Mesothelial cell of epicardium (in vitro differentiated cells): ENCODE measurements around the gene RAB8B. TPM values are rescaled to one million over a fixed set of nuclear protein-coding genes. Genes with fewer than 3 reads are reported as not detected.

Experiments used
- DNase-seq, 2 experiments: peaks; one replicate each; pipeline ENCODE4 v3.0.0; 2021; ENCODE audit warnings: low spot score in 2 of 2; ENCODE audit not compliant: unreplicated experiment in 2 of 2
- H3K27ac Mint-ChIP-seq: 2 replicates; pipeline ENCODE4 v1.8.0; 2021; ENCODE audit warnings: mixed read lengths
- H3K27me3 Mint-ChIP-seq: 2 replicates; pipeline ENCODE4 v1.8.0; 2021; ENCODE audit warnings: low read depth, mixed read lengths
- H3K36me3 Mint-ChIP-seq: 2 replicates; pipeline ENCODE4 v1.8.0; 2021; ENCODE audit warnings: mixed read lengths
- H3K4me1 Mint-ChIP-seq: 2 replicates; pipeline ENCODE4 v1.8.0; 2021; ENCODE audit warnings: mixed read lengths
- H3K4me3 Mint-ChIP-seq: 2 replicates; pipeline ENCODE4 v1.8.0; 2021; ENCODE audit warnings: mild to moderate bottlenecking, moderate library complexity, mixed read lengths
- H3K9me3 Mint-ChIP-seq: 2 replicates; pipeline ENCODE4 v1.8.0; 2021; ENCODE audit warnings: mixed read lengths
- CTCF ChIP-seq: fragments of 200-600 bp; sonication (generic); IDR thresholded peaks from one replicate; pipeline ENCODE4 v1.5.0; 2021; ENCODE audit warnings: antibody characterized with exemption; ENCODE audit not compliant: unreplicated experiment
- total RNA-seq: library from RNA; stranded (reverse); gene quantifications from 3 replicates; pipeline ENCODE4 v1.2.1, GENCODE V29; 2021

Gene RAB8B
- total RNA-seq, 1 donor from 2014 or later: 20.2 TPM

- TF ChIP-seq CTCF: no peak
Observed at GRCh38 chr15:63263519-63263918, 74.1 kb downstream of the RAB8B start.

GRCh38 chr15:63264688-63265293 lies 75.4 kb downstream of the RAB8B start:
- no peaks in the 10 kb centered on the region for H3K27me3 Mint-ChIP-seq
- H3K36me3 Mint-ChIP-seq: peaks cover 24% of the 10 kb centered on the region
- no peak for TF ChIP-seq CTCF
- H3K9me3 Mint-ChIP-seq: peaks cover 3% of the 10 kb centered on the region
- H3K4me1 Mint-ChIP-seq: peaks cover 5% of the 10 kb centered on the region
- H3K27ac Mint-ChIP-seq: no peak overlapping the region
- DNase-seq: no peak
- H3K4me3 Mint-ChIP-seq: no peak overlapping the region

More at GRCh38 chr15:63263519-63263918, 74.1 kb downstream of the RAB8B start:
- Mint-ChIP-seq H3K27me3 (no peaks in the 10 kb centered on the region), H3K4me1 (peaks cover 5% of the 10 kb centered on the region), H3K36me3 (peaks cover 21% of the 10 kb centered on the region), H3K4me3 (no peak overlapping the region), H3K9me3 (peaks cover 3% of the 10 kb centered on the region), H3K27ac (no peak overlapping the region)
- no peak for DNase-seq

- Mint-ChIP-seq H3K4me3 (no peak overlapping the region), H3K27ac (no peak overlapping the region), H3K27me3 (no peaks in the 10 kb centered on the region), H3K36me3 (peaks cover 7% of the 10 kb centered on the region), H3K4me1 (peaks cover 14% of the 10 kb centered on the region), H3K9me3 (peaks cover 3% of the 10 kb centered on the region)
- TF ChIP-seq CTCF: no peak
- DNase-seq: no peak
Observed at GRCh38 chr15:63274427-63274826, 85.0 kb downstream of the RAB8B start.

GRCh38 chr15:63276342-63277037 lies 87.1 kb downstream of the RAB8B start:
- Mint-ChIP-seq H3K27me3 (no peaks in the 10 kb centered on the region), H3K9me3 (peaks cover 3% of the 10 kb centered on the region), H3K4me3 (peak overlapping the region; percentile 91), H3K27ac (peak overlapping the region; percentile 62), H3K4me1 (peaks cover 14% of the 10 kb centered on the region), H3K36me3 (peaks cover 7% of the 10 kb centered on the region)
- no peak for TF ChIP-seq CTCF
- no peak for DNase-seq

GRCh38 chr15:63277038-63277892 lies 87.9 kb downstream of the RAB8B start, which contains the start of gene APH1B:
Gene APH1B (plus strand): TSS chr15:63277605. CDS start chr15:63277624, 19 bp downstream.
- peak within 1 kb of the TSS; percentile 86 for H3K27ac Mint-ChIP-seq
- peak; percentile 72 to 79 for DNase-seq
- peaks cover 14% of the 10 kb centered on the region for H3K4me1 Mint-ChIP-seq
- H3K9me3 Mint-ChIP-seq: peaks cover 3% of the 10 kb centered on the region
- H3K4me3 Mint-ChIP-seq: peak within 1 kb of the TSS; percentile 91
- no peaks in the 10 kb centered on the region for H3K27me3 Mint-ChIP-seq
- H3K36me3 Mint-ChIP-seq: peaks cover 7% of the 10 kb centered on the region
- no peak for TF ChIP-seq CTCF
